Left lung (tissue), 10 donors: Measurements from ENCODE around the gene ROPN1. TPM values are rescaled to one million over a fixed set of nuclear protein-coding genes. Genes with fewer than 3 reads are reported as not detected.

Experiments used
- ATAC-seq: fragments of 200-7000 bp; cut with Tn5 transposase; one replicate; pipeline ENCODE4 v1.9.1; 2020; ENCODE audit warnings: moderate library complexity
- DNase-seq, 4 donors: peaks; one replicate each; pipeline ENCODE4 v3.0.0-alpha.2; 2013 to 2020
- H3K27ac ChIP-seq, 2 donors: fragments of 200-600 bp; sonication (generic) in 1 of 2; one replicate each; pipeline versions ENCODE4 v1.5.0 to v1.8.0; 2020 to 2021
- H3K27me3 ChIP-seq, 2 donors: fragments of 200-600 bp; sonication (generic) in 1 of 2; one replicate each; pipeline versions ENCODE4 v1.5.0 to v1.8.0; 2020 to 2021
- H3K36me3 ChIP-seq, 2 donors: fragments of 200-600 bp; sonication (generic) in 1 of 2; one replicate each; pipeline versions ENCODE4 v1.5.0 to v1.8.0; 2020 to 2021
- H3K4me1 ChIP-seq, 2 donors: fragments of 200-600 bp; one replicate each; pipeline ENCODE4 v1.8.0; 2021
- H3K4me3 ChIP-seq, 2 donors: fragments of 200-600 bp; sonication (generic) in 1 of 2; one replicate each; pipeline versions ENCODE4 v1.5.0 to v1.8.0; 2020 to 2021; ENCODE audit warnings: mild to moderate bottlenecking in 1 of 2
- H3K9me3 ChIP-seq, 2 donors: fragments of 200-600 bp; sonication (generic) in 1 of 2; one replicate each; pipeline versions ENCODE4 v1.5.0 to v1.8.0; 2020 to 2021
- CTCF ChIP-seq, 2 donors: fragments of 200-600 bp; sonication (generic) in 1 of 2; IDR thresholded peaks; one replicate each; pipeline versions ENCODE4 v1.5.0 to v1.8.0; 2021; ENCODE audit warnings: antibody characterized with exemption in 2 of 2
- intact Hi-C, 2 donors: fragments of 100-400 bp; cut with DNase I; formaldehyde crosslinking; loops; one replicate each; pipeline versions ENCODE4 v1.11.2 to v1.14.2; 2022
- polyA plus RNA-seq, 6 donors: library from polyadenylated mRNA; unstranded; fragments of 120-200 nt; gene quantifications; one replicate each; pipeline ENCODE4 v1.2.1, GENCODE V29; 2013; ENCODE audit not compliant: insufficient read length in 6 of 6
- total RNA-seq, 2 donors: library from RNA; stranded (reverse); fragmentation: NEBNext Ultra II Directional; extraction: Animal tissue kit (Norgen Biotek cat#: 25700); gene quantifications; one replicate each; pipeline ENCODE4 v1.2.1, GENCODE V29; 2021
- donor health status: DM: no; HTN: yes; CAD: no.
- donor health status: DM: no; HTN: no; CAD: no.

The ROPN1 gene
- total and polyA plus RNA-seq, 8 donors: 0.15 to 0.31 (median 0.28) TPM; not detected in 2

- H3K4me3 ChIP-seq: no peak overlapping the region
- DNase-seq (peak in 1 of 4 donors; percentile 61), ATAC-seq (peak; percentile 97)
- H3K4me1 ChIP-seq: no peaks in the 10 kb centered on the region
- no peaks in the 10 kb centered on the region for H3K27me3 ChIP-seq
- peak overlapping the region; percentile 49 to 57 for H3K27ac ChIP-seq
- TF ChIP-seq CTCF (IDR thresholded peaks at IDR 0.05): no peak
- H3K36me3 ChIP-seq: peaks cover 0 to 55% of the 10 kb centered on the region in 2 donors
- no peaks in the 10 kb centered on the region for H3K9me3 ChIP-seq
- intact Hi-C loops: no loop called here
These were observed 40.1 kb downstream of the ROPN1 start for GRCh38 chr3:123951522-123952447.

- no peaks in the 10 kb centered on the region for H3K9me3 ChIP-seq
- no peak for TF ChIP-seq CTCF (IDR thresholded peaks at IDR 0.05)
- no peak overlapping the region for H3K4me3 ChIP-seq
- peaks cover 0 to 49% of the 10 kb centered on the region in 2 donors for H3K36me3 ChIP-seq
- intact Hi-C loops: no loop called here
- H3K27me3 ChIP-seq: no peaks in the 10 kb centered on the region
- DNase-seq (no peak), ATAC-seq (no peak)
- H3K4me1 ChIP-seq: no peaks in the 10 kb centered on the region
- H3K27ac ChIP-seq: no peak overlapping the region
These were observed 42.3 kb downstream of the ROPN1 start for GRCh38 chr3:123949641-123950040.

GRCh38 chr3:123948449-123948848 is 43.5 kb downstream of the ROPN1 start:
- no peak for TF ChIP-seq CTCF (IDR thresholded peaks at IDR 0.05)
- Histone ChIP-seq H3K4me3 (no peak overlapping the region), H3K27me3 (no peaks in the 10 kb centered on the region), H3K9me3 (no peaks in the 10 kb centered on the region), H3K27ac (no peak overlapping the region), H3K36me3 (peaks cover 0 to 56% of the 10 kb centered on the region in 2 donors), H3K4me1 (no peaks in the 10 kb centered on the region)
- ATAC-seq (no peak), DNase-seq (no peak)
- intact Hi-C loops: no loop called here

- Histone ChIP-seq H3K4me3 (no peak overlapping the region), H3K4me1 (no peaks in the 10 kb centered on the region), H3K27ac (no peak overlapping the region), H3K27me3 (no peaks in the 10 kb centered on the region), H3K36me3 (peaks cover 0 to 57% of the 10 kb centered on the region in 2 donors), H3K9me3 (no peaks in the 10 kb centered on the region)
- intact Hi-C loops: no loop called here
- no peak for TF ChIP-seq CTCF (IDR thresholded peaks at IDR 0.05)
- no peak for ATAC-seq
- DNase-seq: no peak
These were observed 44.4 kb downstream of the ROPN1 start for GRCh38 chr3:123947482-123947881.

GRCh38 chr3:123941542-123941941 is 50.4 kb downstream of the ROPN1 start:
- Histone ChIP-seq H3K36me3 (peaks cover 0 to 35% of the 10 kb centered on the region in 2 donors), H3K4me3 (no peak overlapping the region), H3K4me1 (no peaks in the 10 kb centered on the region), H3K27me3 (no peaks in the 10 kb centered on the region), H3K9me3 (no peaks in the 10 kb centered on the region), H3K27ac (no peak overlapping the region)
- TF ChIP-seq CTCF (IDR thresholded peaks at IDR 0.05): no peak
- ATAC-seq: no peak
- DNase-seq: no peak
- intact Hi-C loops: no loop called here
